ENCODE data around the gene LDLRAD3. TPM values are rescaled to one million over a fixed set of nuclear protein-coding genes. Genes with fewer than 3 reads are reported as not detected.

LDLRAD3 gene
- total RNA-seq, 1 donor from 2014 or later = 18.2 TPM

DNA sequence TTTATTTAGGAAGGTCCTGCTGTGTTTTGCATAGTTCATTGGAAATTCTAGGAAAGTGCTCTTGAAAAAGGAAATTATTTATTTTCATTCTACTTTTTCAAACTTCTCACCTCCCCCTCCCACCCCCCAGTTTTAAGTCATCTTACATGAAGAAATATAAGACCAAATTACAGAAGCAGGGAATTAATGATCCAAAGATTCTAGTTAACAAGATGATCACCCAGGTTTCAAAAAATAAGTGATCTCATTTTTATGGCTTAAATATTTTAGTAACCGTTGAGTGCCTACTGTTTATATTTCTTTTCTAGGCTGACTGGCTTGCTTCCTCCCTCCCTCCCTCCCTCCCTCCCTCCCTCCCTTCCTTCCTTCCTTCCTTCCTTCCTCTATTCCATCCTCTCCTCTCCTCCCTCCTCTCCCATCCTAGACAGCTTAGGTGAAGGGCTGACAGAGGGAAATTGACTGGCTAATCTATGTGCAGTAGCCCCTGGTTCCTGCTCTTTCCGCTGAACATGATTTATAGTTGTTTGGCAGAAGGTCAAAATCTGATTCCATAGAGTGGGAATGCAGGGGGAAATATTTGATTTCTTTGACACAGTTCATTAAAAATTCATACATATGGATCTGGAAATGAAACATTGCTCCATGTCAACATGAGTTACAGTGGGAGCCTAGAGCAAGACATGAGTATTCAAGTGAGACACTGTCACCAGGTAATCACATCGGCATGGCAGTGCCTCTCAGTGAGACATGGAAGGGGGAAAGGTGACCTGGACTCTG, 221.9 kb downstream of the LDLRAD3 start:
- H3K9me3 Mint-ChIP-seq (ENCODE audit: unreplicated experiment) = no peaks in the 10 kb centered on the region
- TF ChIP-seq CTCF (IDR thresholded peaks at IDR 0.05) = no peak
- H3K4me1 Mint-ChIP-seq (ENCODE audit: unreplicated experiment) = peaks cover 7% of the 10 kb centered on the region
- DNase-seq (ENCODE audit: extremely low spot score, unreplicated experiment) = peak; percentile 19
- peaks cover 3% of the 10 kb centered on the region for H3K36me3 Mint-ChIP-seq (ENCODE audit: unreplicated experiment)
- H3K4me3 Mint-ChIP-seq (ENCODE audit: unreplicated experiment) = no peak overlapping the region
- H3K27me3 Mint-ChIP-seq (ENCODE audit: unreplicated experiment) = no peaks in the 10 kb centered on the region
- H3K27ac Mint-ChIP-seq (ENCODE audit: unreplicated experiment) = no peak overlapping the region

DNA sequence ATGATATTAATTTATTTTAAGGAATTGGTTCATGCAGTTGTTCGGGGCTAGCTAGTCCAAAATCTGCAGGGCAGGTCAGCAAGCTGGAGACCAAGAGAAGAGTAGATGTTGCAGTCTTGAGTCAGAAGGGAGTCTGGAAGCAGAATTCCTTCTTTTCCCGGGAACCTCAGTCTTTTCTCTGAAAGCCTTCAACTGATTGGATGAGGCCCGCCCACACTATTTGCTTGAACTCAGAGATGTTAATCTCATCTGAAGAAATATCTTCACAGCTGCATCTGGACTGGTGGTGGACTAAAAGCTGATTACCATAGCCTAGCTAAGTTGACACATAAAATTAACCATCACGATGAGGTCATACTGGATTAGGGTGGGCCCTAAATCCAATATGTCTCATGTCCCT, 223.2 kb downstream of the LDLRAD3 start:
- Mint-ChIP-seq H3K27ac (ENCODE audit: unreplicated experiment) (no peak overlapping the region), H3K27me3 (ENCODE audit: unreplicated experiment) (no peaks in the 10 kb centered on the region), H3K9me3 (ENCODE audit: unreplicated experiment) (peaks cover 11% of the 10 kb centered on the region), H3K36me3 (ENCODE audit: unreplicated experiment) (peaks cover 3% of the 10 kb centered on the region), H3K4me1 (ENCODE audit: unreplicated experiment) (peaks cover 7% of the 10 kb centered on the region), H3K4me3 (ENCODE audit: unreplicated experiment) (no peak overlapping the region)
- no peak for TF ChIP-seq CTCF (IDR thresholded peaks at IDR 0.05)
- peak; percentile 19 for DNase-seq (ENCODE audit: extremely low spot score, unreplicated experiment)

GRCh38 chr11:36167729-36168128, 223.9 kb downstream of the LDLRAD3 start:
- TF ChIP-seq CTCF (IDR thresholded peaks at IDR 0.05) = no peak
- Mint-ChIP-seq H3K4me1 (ENCODE audit: unreplicated experiment) (peaks cover 7% of the 10 kb centered on the region), H3K4me3 (ENCODE audit: unreplicated experiment) (no peak overlapping the region), H3K9me3 (ENCODE audit: unreplicated experiment) (peaks cover 18% of the 10 kb centered on the region), H3K27me3 (ENCODE audit: unreplicated experiment) (no peaks in the 10 kb centered on the region), H3K36me3 (ENCODE audit: unreplicated experiment) (peaks cover 3% of the 10 kb centered on the region), H3K27ac (ENCODE audit: unreplicated experiment) (no peak overlapping the region)
- peak; percentile 40 for DNase-seq (ENCODE audit: extremely low spot score, unreplicated experiment)

DNA sequence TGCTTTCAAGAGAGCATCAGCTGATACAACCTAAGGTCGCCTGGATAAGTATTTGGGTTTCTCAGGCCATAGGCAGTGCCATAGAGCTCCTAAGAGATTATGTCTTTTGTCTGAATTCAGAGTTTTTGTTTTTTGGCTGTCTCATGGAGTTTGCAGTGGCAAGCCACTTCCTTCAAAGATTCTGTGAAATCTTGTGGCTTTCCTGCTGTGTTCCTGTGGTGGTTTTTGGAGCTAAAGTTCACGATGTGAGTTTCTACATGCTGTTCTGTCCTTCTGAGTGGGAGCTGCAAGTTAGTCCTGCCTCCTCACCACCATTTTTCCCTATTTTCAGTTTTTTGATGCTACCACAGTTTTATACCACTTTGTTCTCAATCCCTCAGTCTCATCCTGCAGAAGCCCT, 234.0 kb downstream of the LDLRAD3 start:
- no peak overlapping the region for H3K27ac Mint-ChIP-seq (ENCODE audit: unreplicated experiment)
- no peak for DNase-seq (ENCODE audit: extremely low spot score, unreplicated experiment)
- no peaks in the 10 kb centered on the region for H3K4me1 Mint-ChIP-seq (ENCODE audit: unreplicated experiment)
- H3K36me3 Mint-ChIP-seq (ENCODE audit: unreplicated experiment) = peaks cover 4% of the 10 kb centered on the region
- H3K9me3 Mint-ChIP-seq (ENCODE audit: unreplicated experiment) = peaks cover under 1% of the 10 kb centered on the region
- H3K4me3 Mint-ChIP-seq (ENCODE audit: unreplicated experiment) = no peak overlapping the region
- TF ChIP-seq CTCF (IDR thresholded peaks at IDR 0.05) = no peak
- H3K27me3 Mint-ChIP-seq (ENCODE audit: unreplicated experiment) = no peaks in the 10 kb centered on the region

- TF ChIP-seq CTCF (IDR thresholded peaks at IDR 0.05) = no peak
- H3K4me1 Mint-ChIP-seq (ENCODE audit: unreplicated experiment) = peaks cover 5% of the 10 kb centered on the region
- peaks cover 8% of the 10 kb centered on the region for H3K9me3 Mint-ChIP-seq (ENCODE audit: unreplicated experiment)
- no peak for DNase-seq (ENCODE audit: extremely low spot score, unreplicated experiment)
- no peaks in the 10 kb centered on the region for H3K27me3 Mint-ChIP-seq (ENCODE audit: unreplicated experiment)
- H3K27ac Mint-ChIP-seq (ENCODE audit: unreplicated experiment) = no peak overlapping the region
- H3K4me3 Mint-ChIP-seq (ENCODE audit: unreplicated experiment) = no peak overlapping the region
- peaks cover 3% of the 10 kb centered on the region for H3K36me3 Mint-ChIP-seq (ENCODE audit: unreplicated experiment)
Measured at GRCh38 chr11:36186340-36187175, 242.7 kb downstream of the LDLRAD3 start.
